Measurements from ENCODE around the gene BBS9.
"Not testable (repeated sequence)": the region's sequence is repeated elsewhere in the genome, so short reads cannot be mapped to it uniquely, and the experiment has no call there.

Gene BBS9

DNA sequence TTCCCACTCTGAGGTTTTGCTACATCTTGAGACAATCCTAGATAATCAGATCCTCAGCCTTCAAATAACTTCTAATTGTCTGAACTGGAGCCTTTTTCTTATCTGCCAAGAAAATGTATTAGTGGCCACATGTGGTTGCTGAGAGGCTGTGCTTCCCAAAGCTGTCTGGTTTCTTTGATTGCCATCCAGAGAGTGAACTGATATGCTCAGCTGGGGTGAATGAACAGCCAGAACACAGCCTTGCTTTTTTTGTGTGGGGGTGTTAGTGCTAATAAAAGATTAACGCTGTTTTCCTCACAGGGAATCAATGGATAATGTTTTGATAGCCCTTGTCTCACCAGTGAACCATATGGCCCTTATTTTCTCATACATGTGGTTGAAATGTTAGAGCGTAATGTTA lies 66.9 kb downstream of the BBS9 start:
- CTCF ChIA-PET, result no interaction called here
- no peak overlapping the region for H3K27ac ChIP-seq
- DNase-seq (ENCODE audit: low spot score), result no peak
- POLR2A ChIA-PET (ENCODE audit: low non-redundant PET), result no interaction called here
- TF ChIP-seq, protein P1, sequence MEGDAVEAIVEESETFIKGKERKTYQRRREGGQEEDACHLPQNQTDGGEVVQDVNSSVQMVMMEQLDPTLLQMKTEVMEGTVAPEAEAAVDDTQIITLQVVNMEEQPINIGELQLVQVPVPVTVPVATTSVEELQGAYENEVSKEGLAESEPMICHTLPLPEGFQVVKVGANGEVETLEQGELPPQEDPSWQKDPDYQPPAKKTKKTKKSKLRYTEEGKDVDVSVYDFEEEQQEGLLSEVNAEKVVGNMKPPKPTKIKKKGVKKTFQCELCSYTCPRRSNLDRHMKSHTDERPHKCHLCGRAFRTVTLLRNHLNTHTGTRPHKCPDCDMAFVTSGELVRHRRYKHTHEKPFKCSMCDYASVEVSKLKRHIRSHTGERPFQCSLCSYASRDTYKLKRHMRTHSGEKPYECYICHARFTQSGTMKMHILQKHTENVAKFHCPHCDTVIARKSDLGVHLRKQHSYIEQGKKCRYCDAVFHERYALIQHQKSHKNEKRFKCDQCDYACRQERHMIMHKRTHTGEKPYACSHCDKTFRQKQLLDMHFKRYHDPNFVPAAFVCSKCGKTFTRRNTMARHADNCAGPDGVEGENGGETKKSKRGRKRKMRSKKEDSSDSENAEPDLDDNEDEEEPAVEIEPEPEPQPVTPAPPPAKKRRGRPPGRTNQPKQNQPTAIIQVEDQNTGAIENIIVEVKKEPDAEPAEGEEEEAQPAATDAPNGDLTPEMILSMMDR (conservative IDR thresholded peaks at IDR 0.05; ENCODE audit: low read depth), result no peak

DNA sequence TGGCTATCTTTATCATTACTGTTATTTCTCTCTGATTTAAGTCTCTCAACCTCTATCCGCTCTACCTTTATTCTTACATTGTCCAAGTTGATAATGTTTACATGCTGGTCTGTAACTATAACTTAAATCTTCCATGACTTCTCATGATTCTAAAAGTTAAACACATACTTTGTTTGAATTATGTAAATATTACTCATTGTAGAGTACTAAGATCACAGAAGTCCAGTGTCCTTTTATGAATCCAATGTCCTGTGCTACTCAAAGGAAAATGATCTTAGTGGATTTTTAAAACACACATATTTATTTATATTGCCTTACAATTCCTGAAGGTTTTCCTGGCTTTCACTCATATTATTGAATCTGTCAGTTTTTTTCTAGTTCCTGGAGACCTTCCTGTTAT lies 70.9 kb downstream of the BBS9 start:
- H3K27ac ChIP-seq, result no peak overlapping the region
- ChIA-PET POLR2A (ENCODE audit: low non-redundant PET) (no interaction called here), CTCF (interaction anchor here (0.7 kb wide), 1 partner anchor 642 kb away, joined by 4 read pairs; no protein-coding TSS in a partner anchor)
- TF ChIP-seq, protein P1 (conservative IDR thresholded peaks at IDR 0.05; ENCODE audit: low read depth), result no peak
- DNase-seq (ENCODE audit: low spot score), result no peak

DNA sequence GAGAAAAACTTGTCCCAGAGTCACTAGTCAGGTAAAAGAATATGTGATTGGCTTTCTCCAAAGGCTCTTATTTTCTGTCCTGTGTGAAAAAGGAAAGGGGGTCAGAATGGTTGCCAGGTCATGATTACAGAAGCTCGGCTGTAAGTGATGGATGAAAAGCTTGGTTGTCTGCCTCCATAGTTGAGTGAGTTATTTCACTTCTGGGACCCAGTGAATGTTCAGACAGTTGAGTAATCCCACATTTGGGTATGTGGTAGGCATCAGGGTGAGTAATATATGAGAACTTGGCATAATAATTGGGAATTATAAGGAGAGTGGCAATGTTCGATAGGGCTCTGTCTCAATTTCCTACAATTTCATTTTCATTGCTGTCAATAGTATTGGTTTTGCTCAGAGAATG lies 72.5 kb downstream of the BBS9 start:
- ChIA-PET POLR2A (ENCODE audit: low non-redundant PET) (no interaction called here), CTCF (interaction anchor here (0.6 kb wide), 1 partner anchor 367 kb away, joined by 3 read pairs; no protein-coding TSS in a partner anchor)
- no peak overlapping the region for H3K27ac ChIP-seq
- no peak for DNase-seq (ENCODE audit: low spot score)
- TF ChIP-seq, protein P1 (conservative IDR thresholded peaks at IDR 0.05; ENCODE audit: low read depth), result no peak

DNA sequence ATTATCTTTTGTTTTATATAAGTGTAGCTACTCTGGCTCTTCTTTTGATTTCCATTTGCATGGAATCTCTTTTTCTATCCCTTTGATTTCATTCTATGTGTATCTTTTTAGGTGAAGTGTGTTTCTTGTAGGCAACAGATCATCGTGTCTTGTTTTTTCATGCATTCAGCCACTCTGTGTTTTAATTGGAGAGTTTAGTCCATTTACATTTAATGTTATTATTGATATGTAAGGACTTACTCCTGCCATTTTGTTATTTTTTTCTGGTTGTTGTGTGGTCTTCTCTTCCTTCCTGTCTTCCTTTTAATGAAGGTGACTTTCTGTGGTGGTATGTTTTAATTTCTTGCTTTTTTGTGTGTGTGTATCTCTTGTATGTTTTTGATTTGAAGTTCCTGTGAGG lies 81.6 kb downstream of the BBS9 start:
- TF ChIP-seq, protein P1 (conservative IDR thresholded peaks at IDR 0.05; ENCODE audit: low read depth), result no peak
- no peak for DNase-seq (ENCODE audit: low spot score)
- H3K27ac ChIP-seq, result no peak overlapping the region
- CTCF ChIA-PET, result no interaction called here
- POLR2A ChIA-PET (ENCODE audit: low non-redundant PET), result no interaction called here

DNA sequence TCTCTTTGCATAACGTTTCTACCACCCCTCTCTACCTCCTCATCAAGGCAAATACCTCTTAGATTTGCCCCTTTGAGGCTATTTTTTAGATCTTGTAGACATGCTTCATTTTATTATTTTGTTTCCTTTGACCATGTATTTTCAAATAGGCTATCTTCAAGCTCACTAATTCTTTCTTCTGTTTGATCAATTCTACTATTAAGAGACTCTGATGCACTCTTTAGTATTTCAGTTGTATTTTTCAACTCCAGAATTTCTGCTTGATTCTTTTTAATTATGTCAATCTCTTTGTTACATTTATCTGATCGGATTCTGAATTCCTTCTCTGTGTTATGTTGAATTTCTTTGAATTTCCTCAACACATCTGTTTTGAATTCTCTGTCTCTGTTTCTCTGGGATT lies 82.8 kb downstream of the BBS9 start:
- CTCF ChIA-PET, result no interaction called here

DNA sequence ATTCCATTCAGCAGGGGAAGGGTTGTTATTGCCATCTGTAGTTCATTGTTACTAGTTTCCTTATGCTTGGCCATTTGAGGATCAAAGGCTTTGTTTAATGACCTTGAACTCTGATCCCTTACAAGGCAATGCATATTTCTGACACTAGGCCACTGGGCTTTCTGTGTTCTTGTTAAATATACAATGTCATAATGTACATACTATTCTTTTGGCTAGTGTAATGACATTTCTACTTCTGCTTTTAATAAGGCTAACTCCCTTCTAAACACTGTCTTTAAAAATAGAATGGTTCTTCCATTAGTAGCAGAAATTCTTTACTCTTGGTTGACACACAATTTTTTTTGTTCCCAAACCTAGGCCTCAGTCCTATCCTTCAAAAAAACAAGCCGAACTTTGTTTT lies 86.6 kb downstream of the BBS9 start:
- H3K27ac ChIP-seq, result no peak overlapping the region
- DNase-seq (ENCODE audit: low spot score), result no peak
- TF ChIP-seq, protein P1 (conservative IDR thresholded peaks at IDR 0.05; ENCODE audit: low read depth), result no peak
- ChIA-PET CTCF (no interaction called here), POLR2A (ENCODE audit: low non-redundant PET) (no interaction called here)

More for the DNA sequence above, 82.8 kb downstream of the BBS9 start:
- TF ChIP-seq, protein P1 (conservative IDR thresholded peaks at IDR 0.05; ENCODE audit: low read depth), result no peak
- POLR2A ChIA-PET (ENCODE audit: low non-redundant PET), result no interaction called here
- H3K27ac ChIP-seq, result no peak overlapping the region
- no peak for DNase-seq (ENCODE audit: low spot score)

DNA sequence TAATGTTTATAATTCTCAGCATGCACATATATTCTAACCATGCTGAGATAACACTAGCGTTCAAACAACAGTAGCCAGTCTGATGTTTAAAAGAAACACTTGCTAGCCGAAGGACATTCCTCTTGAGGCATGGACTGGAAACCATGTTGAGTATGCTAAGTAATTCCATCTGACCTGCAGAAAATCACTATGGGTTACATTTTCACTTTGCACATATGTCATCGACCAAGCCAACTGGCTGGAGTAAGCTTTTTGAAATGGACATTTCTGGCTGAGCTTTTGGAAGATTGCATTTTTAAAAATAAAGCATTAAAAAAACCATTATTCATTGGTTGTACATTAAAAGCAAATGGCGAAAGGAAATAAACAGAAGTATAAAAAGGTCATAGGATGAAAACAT lies 88.2 kb downstream of the BBS9 start:
- DNase-seq (ENCODE audit: low spot score), result no peak
- POLR2A ChIA-PET (ENCODE audit: low non-redundant PET), result no interaction called here
- CTCF ChIA-PET, result no interaction called here
- TF ChIP-seq, protein P1 (conservative IDR thresholded peaks at IDR 0.05; ENCODE audit: low read depth), result no peak
- no peak overlapping the region for H3K27ac ChIP-seq

DNA sequence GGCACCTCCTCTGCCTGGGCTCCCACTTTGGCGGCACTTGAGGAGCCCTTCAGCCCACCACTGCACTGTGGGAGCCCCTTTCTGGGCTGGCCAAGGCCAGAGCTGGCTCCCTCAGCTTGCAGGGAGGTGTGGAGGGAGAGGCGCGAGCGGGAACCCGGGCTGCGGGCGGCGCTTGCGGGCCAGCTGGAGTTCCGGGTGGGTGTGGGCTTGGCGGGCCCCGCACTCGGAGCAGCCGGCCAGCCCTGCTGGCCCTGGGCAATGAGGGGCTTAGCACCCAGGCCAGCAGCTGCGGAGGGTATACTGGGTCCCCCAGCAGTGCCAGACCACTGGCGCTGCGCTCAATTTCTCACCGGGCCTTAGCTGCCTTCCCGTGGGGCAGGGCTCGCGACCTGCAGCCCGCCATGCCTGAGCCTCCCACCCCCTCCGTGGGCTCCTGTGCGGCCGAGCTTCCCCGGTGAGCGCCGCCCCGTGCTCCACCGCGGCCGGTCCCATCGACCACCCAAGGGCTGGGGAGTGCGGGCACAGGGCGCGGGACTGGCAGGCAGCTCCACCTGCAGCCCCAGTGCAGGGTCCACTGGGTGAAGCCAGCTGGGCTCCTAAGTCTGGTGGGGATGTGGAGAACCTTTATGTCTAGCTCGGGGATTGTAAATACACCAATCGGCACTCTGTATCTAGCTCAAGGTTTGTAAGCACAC lies 89.6 kb downstream of the BBS9 start:
- CTCF ChIA-PET; POLR2A ChIA-PET (ENCODE audit: low non-redundant PET); H3K27ac ChIP-seq; DNase-seq (ENCODE audit: low spot score): not testable (repeated sequence)
